Tibial nerve (tissue), 3 donors: ENCODE data around the gene RAB20.

Source experiments
- POLR2A ChIP-seq, 2 donors: fragments of 450-650 bp; IDR thresholded peaks; one replicate each; pipeline ENCODE4 v1.6.1; 2017; ENCODE audit warnings: antibody characterized with exemption in 2 of 2, mild to moderate bottlenecking in 2 of 2, moderate library complexity in 2 of 2
- TF ChIP-seq, protein P1 (sequence below), 5 experiments: fragments of 200-600 bp in 3 of 5; fragments of 450-650 bp in 2 of 5; sonication (generic) in 3 of 5; IDR thresholded peaks; one replicate each; pipeline ENCODE4 v1.5.1; 2016 to 2019; ENCODE audit warnings: antibody characterized with exemption in 5 of 5, mild to moderate bottlenecking in 3 of 5, moderate library complexity in 2 of 5

DNA sequence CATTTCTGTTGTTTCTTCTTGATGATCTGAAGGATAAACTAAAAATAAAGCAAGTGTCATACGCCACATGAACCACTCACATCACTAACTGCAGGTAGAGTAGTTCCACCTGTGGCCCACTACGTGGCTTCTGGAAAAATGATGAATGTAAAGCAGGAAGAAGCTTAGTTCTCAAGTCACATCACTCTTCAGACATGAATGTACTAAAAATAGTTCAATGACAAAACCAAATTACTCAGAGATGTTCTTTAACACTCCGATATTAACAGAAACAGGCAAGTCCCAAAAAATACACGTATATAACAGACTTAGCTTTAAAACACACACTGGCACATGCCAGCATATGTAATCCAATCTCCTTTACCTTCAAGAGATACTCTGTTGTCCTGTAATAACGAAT, 21.6 kb downstream of the RAB20 start:
- TF ChIP-seq, protein P1, sequence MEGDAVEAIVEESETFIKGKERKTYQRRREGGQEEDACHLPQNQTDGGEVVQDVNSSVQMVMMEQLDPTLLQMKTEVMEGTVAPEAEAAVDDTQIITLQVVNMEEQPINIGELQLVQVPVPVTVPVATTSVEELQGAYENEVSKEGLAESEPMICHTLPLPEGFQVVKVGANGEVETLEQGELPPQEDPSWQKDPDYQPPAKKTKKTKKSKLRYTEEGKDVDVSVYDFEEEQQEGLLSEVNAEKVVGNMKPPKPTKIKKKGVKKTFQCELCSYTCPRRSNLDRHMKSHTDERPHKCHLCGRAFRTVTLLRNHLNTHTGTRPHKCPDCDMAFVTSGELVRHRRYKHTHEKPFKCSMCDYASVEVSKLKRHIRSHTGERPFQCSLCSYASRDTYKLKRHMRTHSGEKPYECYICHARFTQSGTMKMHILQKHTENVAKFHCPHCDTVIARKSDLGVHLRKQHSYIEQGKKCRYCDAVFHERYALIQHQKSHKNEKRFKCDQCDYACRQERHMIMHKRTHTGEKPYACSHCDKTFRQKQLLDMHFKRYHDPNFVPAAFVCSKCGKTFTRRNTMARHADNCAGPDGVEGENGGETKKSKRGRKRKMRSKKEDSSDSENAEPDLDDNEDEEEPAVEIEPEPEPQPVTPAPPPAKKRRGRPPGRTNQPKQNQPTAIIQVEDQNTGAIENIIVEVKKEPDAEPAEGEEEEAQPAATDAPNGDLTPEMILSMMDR (IDR thresholded peaks at IDR 0.05): no peak
- no peak for TF ChIP-seq POLR2A (IDR thresholded peaks at IDR 0.05)
